Neural progenitor cell (in vitro differentiated cells): ENCODE results near the gene AGO1. TPM values are rescaled to one million over a fixed set of nuclear protein-coding genes. Genes with fewer than 3 reads are reported as not detected.

ENCODE experiments used
- DNase-seq: peaks from one replicate; pipeline ENCODE4 v3.0.0-alpha.2; 2016; ENCODE audit warnings: low spot score
- H2AFZ ChIP-seq: fragments of 200-600 bp; sonication (generic); replicated peaks from 2 replicates; pipeline ENCODE4 v1.6.1; 2016; ENCODE audit warnings: antibody characterized with exemption
- H3F3A ChIP-seq: fragments of 200-600 bp; sonication (generic); 2 replicates; pipeline ENCODE4 v1.6.1; 2016; ENCODE audit warnings: antibody characterized with exemption, low read depth
- H3K27ac ChIP-seq: fragments of 200-600 bp; sonication (generic); 2 replicates; pipeline ENCODE4 v1.5.1; 2016; ENCODE audit warnings: mild to moderate bottlenecking
- H3K27me3 ChIP-seq: fragments of 200-600 bp; sonication (generic); 2 replicates; pipeline ENCODE4 v1.6.1; 2016; ENCODE audit warnings: mild to moderate bottlenecking, moderate library complexity
- H3K36me3 ChIP-seq: fragments of 200-600 bp; sonication (generic); 2 replicates; pipeline ENCODE4 v1.5.1; 2016
- H3K4me1 ChIP-seq: fragments of 200-600 bp; sonication (generic); 2 replicates; pipeline ENCODE4 v1.6.1; 2016; ENCODE audit warnings: mixed run types
- H3K4me2 ChIP-seq: fragments of 200-600 bp; sonication (generic); 2 replicates; pipeline ENCODE4 v1.6.1; 2016
- H3K4me3 ChIP-seq: fragments of 200-600 bp; sonication (generic); 2 replicates; pipeline ENCODE4 v1.5.1; 2016
- H3K79me2 ChIP-seq: fragments of 200-600 bp; sonication (generic); 2 replicates; pipeline ENCODE4 v1.6.1; 2016; ENCODE audit warnings: low read depth
- H3K9ac ChIP-seq: fragments of 200-600 bp; sonication (generic); 2 replicates; pipeline ENCODE4 v1.6.1; 2016
- H3K9me3 ChIP-seq: fragments of 200-600 bp; sonication (generic); 2 replicates; pipeline ENCODE4 v1.5.1; 2016; ENCODE audit warnings: low read depth
- H4K20me1 ChIP-seq: fragments of 200-600 bp; sonication (generic); 2 replicates; pipeline ENCODE4 v1.6.1; 2016; ENCODE audit warnings: low read depth
- H3K27ac Mint-ChIP-seq: 3 replicates; pipeline ENCODE4 v1.8.0; 2021; ENCODE audit warnings: mixed read lengths
- H3K27me3 Mint-ChIP-seq: 2 replicates; pipeline ENCODE4 v1.8.0; 2022; ENCODE audit warnings: low read depth, mild to moderate bottlenecking, inconsistent platforms, moderate library complexity, mixed read lengths; ENCODE audit not compliant: insufficient read depth
- H3K36me3 Mint-ChIP-seq: 3 replicates; pipeline ENCODE4 v1.8.0; 2021; ENCODE audit warnings: mixed read lengths
- H3K4me1 Mint-ChIP-seq: 3 replicates; pipeline ENCODE4 v1.8.0; 2021; ENCODE audit warnings: mixed read lengths
- H3K4me3 Mint-ChIP-seq: 3 replicates; pipeline ENCODE4 v1.8.0; 2021; ENCODE audit warnings: mild to moderate bottlenecking, moderate library complexity, mixed read lengths
- H3K9me3 Mint-ChIP-seq: 3 replicates; pipeline ENCODE4 v1.8.0; 2020; ENCODE audit warnings: mixed read lengths
- EZH2 ChIP-seq: fragments of 200-600 bp; sonication (generic); IDR thresholded peaks from 2 replicates; pipeline ENCODE4 v1.6.1; 2017; ENCODE audit warnings: antibody characterized with exemption, mild to moderate bottlenecking, moderate library complexity
- EZH2phosphoT487 ChIP-seq: fragments of 200-600 bp; sonication (generic); IDR thresholded peaks from 2 replicates; pipeline ENCODE4 v1.6.1; 2017; ENCODE audit warnings: antibody characterized with exemption
- total RNA-seq: library from RNA; depleted of rRNA; stranded (reverse); fragments of >200 nt; gene quantifications from 2 replicates; pipeline ENCODE4 v1.2.3, GENCODE V29; 2015; ENCODE audit warnings: low replicate concordance
- TF ChIP-seq, protein P1 (sequence below): fragments of 200-600 bp; sonication (generic); IDR thresholded peaks from 2 replicates; pipeline ENCODE4 v1.5.1; 2017; ENCODE audit warnings: antibody characterized with exemption, mild to moderate bottlenecking

The AGO1 gene
- total RNA-seq, 1 donor from 2014 or later, result 24.1 TPM

DNA sequence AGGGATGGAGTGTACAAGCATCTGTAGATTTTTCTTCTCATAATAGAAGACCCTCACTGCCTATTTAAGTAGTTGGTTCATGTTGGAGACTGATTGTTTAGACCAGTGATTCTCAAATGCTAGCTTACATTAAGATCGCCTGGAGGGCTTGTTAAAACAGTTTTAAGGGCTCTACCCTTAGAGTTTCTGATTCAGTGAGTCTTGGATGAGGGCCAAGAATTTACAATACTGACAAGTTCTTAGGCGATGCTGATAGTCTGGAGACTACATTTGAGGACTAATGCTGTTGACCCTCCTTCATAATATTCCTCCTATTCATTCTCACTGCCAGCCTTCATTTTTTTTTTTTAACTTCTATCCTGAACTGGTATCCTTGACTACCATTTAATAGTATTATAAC is 32.7 kb downstream of the AGO1 start:
- Mint-ChIP-seq H3K9me3 (no peaks in the 10 kb centered on the region), H3K4me1 (no peaks in the 10 kb centered on the region), H3K27ac (no peak overlapping the region), H3K36me3 (peaks cover 54% of the 10 kb centered on the region), H3K27me3 (no peaks in the 10 kb centered on the region), H3K4me3 (no peak overlapping the region)
- Histone ChIP-seq H3K4me3 (no peak overlapping the region), H3F3A (no peaks in the 10 kb centered on the region), H3K4me1 (no peaks in the 10 kb centered on the region), H3K9me3 (no peaks in the 10 kb centered on the region), H3K27me3 (no peaks in the 10 kb centered on the region), H3K9ac (no peak overlapping the region), H3K36me3 (peaks cover 12% of the 10 kb centered on the region), H2AFZ (no peak overlapping the region), H3K79me2 (no peaks in the 10 kb centered on the region), H4K20me1 (no peaks in the 10 kb centered on the region), H3K4me2 (no peak overlapping the region), H3K27ac (no peak overlapping the region)
- TF ChIP-seq, protein P1, sequence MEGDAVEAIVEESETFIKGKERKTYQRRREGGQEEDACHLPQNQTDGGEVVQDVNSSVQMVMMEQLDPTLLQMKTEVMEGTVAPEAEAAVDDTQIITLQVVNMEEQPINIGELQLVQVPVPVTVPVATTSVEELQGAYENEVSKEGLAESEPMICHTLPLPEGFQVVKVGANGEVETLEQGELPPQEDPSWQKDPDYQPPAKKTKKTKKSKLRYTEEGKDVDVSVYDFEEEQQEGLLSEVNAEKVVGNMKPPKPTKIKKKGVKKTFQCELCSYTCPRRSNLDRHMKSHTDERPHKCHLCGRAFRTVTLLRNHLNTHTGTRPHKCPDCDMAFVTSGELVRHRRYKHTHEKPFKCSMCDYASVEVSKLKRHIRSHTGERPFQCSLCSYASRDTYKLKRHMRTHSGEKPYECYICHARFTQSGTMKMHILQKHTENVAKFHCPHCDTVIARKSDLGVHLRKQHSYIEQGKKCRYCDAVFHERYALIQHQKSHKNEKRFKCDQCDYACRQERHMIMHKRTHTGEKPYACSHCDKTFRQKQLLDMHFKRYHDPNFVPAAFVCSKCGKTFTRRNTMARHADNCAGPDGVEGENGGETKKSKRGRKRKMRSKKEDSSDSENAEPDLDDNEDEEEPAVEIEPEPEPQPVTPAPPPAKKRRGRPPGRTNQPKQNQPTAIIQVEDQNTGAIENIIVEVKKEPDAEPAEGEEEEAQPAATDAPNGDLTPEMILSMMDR, result no peak
- TF ChIP-seq EZH2phosphoT487 (no peak), EZH2 (no peak)
- DNase-seq, result no peak

DNA sequence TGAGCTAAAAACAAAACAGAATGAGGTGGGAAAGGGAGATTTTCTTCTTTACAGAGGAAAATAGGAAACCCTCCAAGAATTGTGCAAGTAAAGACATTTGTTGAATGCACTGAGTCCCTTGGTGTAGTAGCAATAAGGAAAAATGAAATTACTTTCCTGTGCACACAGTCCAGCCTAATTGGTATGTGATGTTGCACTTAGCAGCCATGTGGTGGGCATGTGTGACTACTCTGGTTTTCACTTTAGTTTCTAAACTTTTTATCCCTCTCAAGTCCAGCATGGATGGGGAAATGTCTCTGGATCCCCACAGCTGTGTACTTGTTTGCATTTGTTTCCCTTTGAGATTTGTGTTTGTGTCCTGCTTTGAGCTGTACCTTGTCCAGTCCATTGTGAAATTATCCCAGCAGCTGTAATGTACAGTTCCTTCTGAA is 40.8 kb downstream of the AGO1 start:
- no peaks in the 10 kb centered on the region for H3K4me1 Mint-ChIP-seq
- no peak for DNase-seq
- no peaks in the 10 kb centered on the region for H3K27me3 Mint-ChIP-seq
- TF ChIP-seq EZH2phosphoT487 (no peak), EZH2 (no peak)
- TF ChIP-seq, protein P1, result no peak
- no peaks in the 10 kb centered on the region for H3K36me3 ChIP-seq
- H3K27me3 ChIP-seq, result no peaks in the 10 kb centered on the region
- H3K4me3 ChIP-seq, result no peak overlapping the region
- no peak overlapping the region for H3K9ac ChIP-seq
- no peak overlapping the region for H3K27ac ChIP-seq
- no peak overlapping the region for H3K4me3 Mint-ChIP-seq
- H3K9me3 ChIP-seq, result no peaks in the 10 kb centered on the region
- H3K27ac Mint-ChIP-seq, result no peak overlapping the region
- H3K4me1 ChIP-seq, result no peaks in the 10 kb centered on the region
- H3F3A ChIP-seq, result peaks cover 2% of the 10 kb centered on the region
- H2AFZ ChIP-seq, result no peak overlapping the region
- H3K9me3 Mint-ChIP-seq, result no peaks in the 10 kb centered on the region
- no peaks in the 10 kb centered on the region for H3K79me2 ChIP-seq
- H4K20me1 ChIP-seq, result no peaks in the 10 kb centered on the region
- no peak overlapping the region for H3K4me2 ChIP-seq
- peaks cover 18% of the 10 kb centered on the region for H3K36me3 Mint-ChIP-seq

DNA sequence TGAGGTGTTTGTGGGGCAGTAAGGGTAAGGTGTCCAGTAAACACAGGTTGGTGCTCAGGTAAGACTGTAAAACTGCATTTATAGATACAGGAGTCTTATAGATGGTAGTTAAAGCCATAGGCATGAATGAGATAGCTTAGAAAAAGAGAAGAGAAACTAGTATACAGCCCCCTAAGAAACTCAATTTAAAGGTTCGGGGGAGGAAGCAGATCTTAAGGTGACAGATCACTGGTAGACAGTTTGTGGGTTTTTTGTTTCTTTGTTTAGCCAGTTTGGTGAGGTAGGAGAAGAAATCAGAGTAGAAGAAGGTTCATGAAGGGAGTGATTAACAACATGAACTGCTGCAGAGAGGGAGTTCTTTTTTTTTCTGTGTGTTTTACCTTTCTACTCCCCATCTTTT is 41.8 kb downstream of the AGO1 start:
- Histone ChIP-seq H3K4me1 (peaks cover 5% of the 10 kb centered on the region), H3K79me2 (no peaks in the 10 kb centered on the region), H3K36me3 (no peaks in the 10 kb centered on the region), H3K9ac (peak overlapping the region; percentile 10), H3K9me3 (no peaks in the 10 kb centered on the region), H3F3A (peaks cover 12% of the 10 kb centered on the region), H2AFZ (no peak overlapping the region), H3K4me2 (no peak overlapping the region), H3K27ac (no peak overlapping the region), H4K20me1 (no peaks in the 10 kb centered on the region), H3K4me3 (no peak overlapping the region), H3K27me3 (no peaks in the 10 kb centered on the region)
- H3K27ac Mint-ChIP-seq, result no peak overlapping the region
- H3K9me3 Mint-ChIP-seq, result no peaks in the 10 kb centered on the region
- no peaks in the 10 kb centered on the region for H3K27me3 Mint-ChIP-seq
- H3K4me3 Mint-ChIP-seq, result no peak overlapping the region
- peaks cover 3% of the 10 kb centered on the region for H3K4me1 Mint-ChIP-seq
- peaks cover 11% of the 10 kb centered on the region for H3K36me3 Mint-ChIP-seq
- DNase-seq, result no peak
- TF ChIP-seq, protein P1, result no peak
- TF ChIP-seq EZH2, result no peak
- TF ChIP-seq EZH2phosphoT487, result no peak
